ENCODE data around the gene STARD8. TPM values are rescaled to one million over a fixed set of nuclear protein-coding genes. Genes with fewer than 3 reads are reported as not detected.

STARD8 gene
- total and polyA plus RNA-seq, 3 donors from 2014 or later, result 2.3 to 4.0 (median 3.1) TPM

DNA sequence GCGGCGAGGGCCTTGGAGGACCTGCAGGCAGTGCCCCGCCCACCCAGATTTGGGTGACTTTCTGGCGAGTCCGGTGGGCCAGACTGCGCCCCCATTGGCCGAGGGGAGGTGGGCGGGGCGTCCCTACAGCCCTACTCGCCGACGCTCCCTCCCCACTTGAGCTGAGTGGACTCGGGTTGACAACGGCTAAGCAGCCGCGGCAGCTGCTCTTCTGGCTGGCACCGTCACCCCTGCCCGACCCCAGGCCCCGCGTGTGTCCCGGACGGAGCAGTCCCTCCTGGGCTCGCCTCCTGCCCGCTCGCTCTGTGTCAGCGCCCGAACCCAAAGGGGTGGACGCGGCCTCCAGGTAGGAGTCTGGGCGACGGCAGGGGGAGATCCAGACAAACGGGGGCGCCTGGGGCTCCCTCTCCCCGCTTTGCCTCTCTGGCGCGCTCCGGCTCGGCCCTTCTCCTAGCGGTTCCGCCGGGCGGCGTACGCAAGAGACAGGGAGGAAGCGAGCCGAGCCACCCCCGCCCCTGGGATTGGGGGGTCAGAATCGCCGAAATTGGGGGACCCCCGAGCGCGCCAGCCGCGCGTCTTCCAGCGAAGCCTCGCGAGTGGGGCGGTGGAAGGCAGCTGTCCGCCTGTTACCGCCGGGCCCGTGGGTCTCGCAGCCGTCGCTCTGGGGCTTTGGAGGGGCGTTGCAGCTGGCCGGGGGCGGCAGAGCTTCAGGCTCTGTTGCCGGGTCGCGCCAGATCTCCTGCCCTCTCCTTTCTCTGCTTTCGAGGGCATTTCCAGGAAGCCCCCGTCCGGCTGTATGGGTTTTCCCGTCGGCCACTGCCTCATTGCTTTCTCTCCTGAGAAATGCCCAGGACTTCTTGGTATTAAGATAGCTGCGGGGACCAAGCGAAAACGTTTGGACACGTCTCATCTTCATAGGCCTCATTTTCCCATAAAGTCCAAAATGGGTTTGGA is 46.3 kb downstream of the STARD8 start:
- Histone ChIP-seq H3K36me3 (ENCODE audit: low read depth, missing control alignments) (no peaks in the 10 kb centered on the region), H3K27me3 (no peaks in the 10 kb centered on the region), H3K4me3 (peak overlapping the region; percentile 43 to 60), H3K9me3 (no peaks in the 10 kb centered on the region), H3K27ac (no peak overlapping the region), H3K4me1 (no peaks in the 10 kb centered on the region)
- peak; percentile 71 for DNase-seq
- 2% methylated on average over 39 of the region's 81 CpGs; no CpG with 5 or more reads in 1 of the 2 donors for WGBS, 2 donors
- intact Hi-C loops (cut with DNase I; ENCODE audit: low total_unique reads), result no loop called here
- no peak for TF ChIP-seq POLR2A (IDR thresholded peaks at IDR 0.05)
- TF ChIP-seq, protein P1, sequence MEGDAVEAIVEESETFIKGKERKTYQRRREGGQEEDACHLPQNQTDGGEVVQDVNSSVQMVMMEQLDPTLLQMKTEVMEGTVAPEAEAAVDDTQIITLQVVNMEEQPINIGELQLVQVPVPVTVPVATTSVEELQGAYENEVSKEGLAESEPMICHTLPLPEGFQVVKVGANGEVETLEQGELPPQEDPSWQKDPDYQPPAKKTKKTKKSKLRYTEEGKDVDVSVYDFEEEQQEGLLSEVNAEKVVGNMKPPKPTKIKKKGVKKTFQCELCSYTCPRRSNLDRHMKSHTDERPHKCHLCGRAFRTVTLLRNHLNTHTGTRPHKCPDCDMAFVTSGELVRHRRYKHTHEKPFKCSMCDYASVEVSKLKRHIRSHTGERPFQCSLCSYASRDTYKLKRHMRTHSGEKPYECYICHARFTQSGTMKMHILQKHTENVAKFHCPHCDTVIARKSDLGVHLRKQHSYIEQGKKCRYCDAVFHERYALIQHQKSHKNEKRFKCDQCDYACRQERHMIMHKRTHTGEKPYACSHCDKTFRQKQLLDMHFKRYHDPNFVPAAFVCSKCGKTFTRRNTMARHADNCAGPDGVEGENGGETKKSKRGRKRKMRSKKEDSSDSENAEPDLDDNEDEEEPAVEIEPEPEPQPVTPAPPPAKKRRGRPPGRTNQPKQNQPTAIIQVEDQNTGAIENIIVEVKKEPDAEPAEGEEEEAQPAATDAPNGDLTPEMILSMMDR (IDR thresholded peaks at IDR 0.05), result no peak

DNA sequence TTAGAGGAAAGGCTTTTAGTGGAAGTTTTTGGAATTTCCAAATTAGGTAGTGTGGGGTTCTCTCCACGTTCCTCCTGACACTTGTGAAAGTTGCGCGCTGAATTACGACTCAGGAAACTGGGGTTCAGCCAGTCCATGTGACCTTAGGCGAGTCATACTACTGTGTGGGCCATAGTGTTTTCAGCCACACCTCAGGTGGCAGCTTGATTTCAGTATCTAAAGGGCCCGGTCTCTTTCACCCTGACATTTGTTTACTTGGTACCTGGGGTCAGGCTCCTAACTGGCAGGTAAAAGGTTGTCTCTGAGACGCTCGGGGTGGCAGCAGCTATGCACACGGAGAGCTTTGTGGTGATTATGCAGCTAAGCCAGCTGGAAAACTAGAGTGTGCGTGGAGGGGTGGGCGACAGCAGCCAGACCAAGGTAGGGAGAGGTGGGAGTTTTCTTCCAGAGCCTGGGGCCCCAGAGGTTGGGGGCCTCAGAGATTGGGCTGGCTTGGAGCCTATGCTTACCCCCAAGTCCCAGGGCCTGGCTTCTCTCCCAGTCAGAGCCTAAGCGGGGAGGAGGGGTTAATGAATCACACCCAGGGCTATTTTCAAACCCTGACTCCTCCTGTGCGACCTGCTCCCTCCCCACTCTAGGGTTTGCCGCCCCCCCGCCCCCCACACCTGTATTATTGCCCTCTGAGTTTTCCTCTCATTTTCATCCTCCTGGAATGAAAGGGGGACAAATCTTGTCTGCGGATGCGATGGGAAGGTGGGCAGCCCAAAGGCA is 47.2 kb downstream of the STARD8 start:
- 50 to 60% methylated on average over 6 to 17 of the region's 17 CpGs for WGBS, 2 donors
- DNase-seq, result no peak
- no peaks in the 10 kb centered on the region for H3K36me3 ChIP-seq (ENCODE audit: low read depth, missing control alignments)
- intact Hi-C loops (cut with DNase I; ENCODE audit: low total_unique reads), result no loop called here
- no peaks in the 10 kb centered on the region for H3K9me3 ChIP-seq
- no peaks in the 10 kb centered on the region for H3K4me1 ChIP-seq
- H3K27ac ChIP-seq, result no peak overlapping the region
- TF ChIP-seq, protein P1 (IDR thresholded peaks at IDR 0.05), result no peak
- TF ChIP-seq POLR2A (IDR thresholded peaks at IDR 0.05), result no peak
- H3K27me3 ChIP-seq, result no peaks in the 10 kb centered on the region
- H3K4me3 ChIP-seq, result no peak overlapping the region

- H3K9me3 ChIP-seq, result no peaks in the 10 kb centered on the region
- TF ChIP-seq, protein P1 (IDR thresholded peaks at IDR 0.05), result no peak
- no peak for TF ChIP-seq POLR2A (IDR thresholded peaks at IDR 0.05)
- DNase-seq, result no peak
- H3K4me1 ChIP-seq, result no peaks in the 10 kb centered on the region
- H3K27ac ChIP-seq, result no peak overlapping the region
- WGBS, 2 donors, result 50 to 62% methylated on average over 4 to 5 of the region's 5 CpGs
- H3K27me3 ChIP-seq, result no peaks in the 10 kb centered on the region
- no peak overlapping the region for H3K4me3 ChIP-seq
- no peaks in the 10 kb centered on the region for H3K36me3 ChIP-seq (ENCODE audit: low read depth, missing control alignments)
- intact Hi-C loops (cut with DNase I; ENCODE audit: low total_unique reads), result no loop called here
These were observed 47.9 kb downstream of the STARD8 start for GRCh38 chrX:68695206-68695845.

- Histone ChIP-seq H3K4me3 (no peak overlapping the region), H3K27me3 (no peaks in the 10 kb centered on the region), H3K4me1 (no peaks in the 10 kb centered on the region), H3K9me3 (no peaks in the 10 kb centered on the region), H3K27ac (no peak overlapping the region), H3K36me3 (ENCODE audit: low read depth, missing control alignments) (no peaks in the 10 kb centered on the region)
- no peak for TF ChIP-seq POLR2A (IDR thresholded peaks at IDR 0.05)
- TF ChIP-seq, protein P1 (IDR thresholded peaks at IDR 0.05), result no peak
- WGBS, 2 donors, result 80 to 87% methylated on average over 3 to 6 of the region's 6 CpGs
- no peak for DNase-seq
- intact Hi-C loops (cut with DNase I; ENCODE audit: low total_unique reads), result no loop called here
These were observed 49.0 kb downstream of the STARD8 start for GRCh38 chrX:68696267-68696990.

Data from testis (tissue), 3 donors.